Measurements from ENCODE around the gene OTOGL.

GRCh38 chr12:80356097-80356496 is 256.8 kb downstream of the OTOGL start:
- TF ChIP-seq CTCF (IDR thresholded peaks at IDR 0.05): no peak
- no peak for TF ChIP-seq POLR2AphosphoS5 (IDR thresholded peaks at IDR 0.05)
- TF ChIP-seq POLR2A (IDR thresholded peaks at IDR 0.05): no peak

All from breast epithelium (tissue), 3 donors.